ENCODE results near the gene STRIP2. TPM values are rescaled to one million over a fixed set of nuclear protein-coding genes. Genes with fewer than 3 reads are reported as not detected.

Gene STRIP2
- total and polyA plus RNA-seq, 9 of the 15 experiments (the other 6 are each of a cell fraction or from before 2014, with no cell fraction given), result 10.1 to 81.8 (median 42.3) TPM

DNA sequence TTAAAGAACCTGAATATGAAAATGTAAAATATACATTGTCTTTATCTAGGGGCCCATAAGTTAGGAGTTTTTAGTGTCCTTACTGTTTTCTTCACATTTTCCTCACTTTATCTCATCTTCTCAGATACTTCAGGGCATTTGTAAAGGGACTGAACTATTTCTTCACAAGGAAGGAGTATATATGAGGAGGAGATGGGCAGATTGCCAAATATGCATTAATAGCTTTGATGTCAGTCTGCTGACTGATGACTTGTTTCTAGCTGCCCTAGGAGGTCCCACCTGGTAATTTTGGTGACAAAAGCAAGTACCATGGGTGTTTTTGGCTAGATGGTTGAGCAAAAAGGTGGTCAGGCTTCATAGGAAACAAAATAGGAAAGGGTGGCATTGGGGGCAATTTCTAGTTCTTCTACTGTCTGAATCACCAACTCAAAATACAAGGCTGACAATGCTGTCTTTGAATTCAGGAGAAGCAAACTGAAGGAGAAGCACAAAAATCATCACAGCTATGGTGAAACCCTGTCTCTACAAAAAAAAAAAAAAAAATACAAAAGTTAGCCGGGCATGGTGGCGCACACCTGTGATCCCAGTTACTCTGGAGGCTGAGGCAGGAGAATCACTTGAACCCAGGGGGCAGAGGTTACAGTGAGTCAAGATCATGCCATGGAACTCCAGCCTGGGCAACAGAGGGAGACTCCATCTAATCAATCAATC, 10.4 kb upstream of the STRIP2 start (continued):
- no peak for TF ChIP-seq TAF9B (IDR thresholded peaks at IDR 0.05; ENCODE audit: partially characterized antibody)
- TF ChIP-seq HMGN3 (IDR thresholded peaks at IDR 0.05; ENCODE audit: borderline replicate concordance, extremely low read depth, insufficient read length, low read depth, low read length), result no peak
- TF ChIP-seq NCOR1 (IDR thresholded peaks at IDR 0.05), result peak; percentile 67
- 0 out of 2 replicates have a peak, but pooled peaks have one; percentile 21 for TF ChIP-seq ZKSCAN1 (IDR thresholded peaks at IDR 0.05; ENCODE audit: low read depth, low read length)
- no peak for TF ChIP-seq ELF2 (CRISPR knock-in tag; IDR thresholded peaks at IDR 0.05)
- TF ChIP-seq, protein P1, sequence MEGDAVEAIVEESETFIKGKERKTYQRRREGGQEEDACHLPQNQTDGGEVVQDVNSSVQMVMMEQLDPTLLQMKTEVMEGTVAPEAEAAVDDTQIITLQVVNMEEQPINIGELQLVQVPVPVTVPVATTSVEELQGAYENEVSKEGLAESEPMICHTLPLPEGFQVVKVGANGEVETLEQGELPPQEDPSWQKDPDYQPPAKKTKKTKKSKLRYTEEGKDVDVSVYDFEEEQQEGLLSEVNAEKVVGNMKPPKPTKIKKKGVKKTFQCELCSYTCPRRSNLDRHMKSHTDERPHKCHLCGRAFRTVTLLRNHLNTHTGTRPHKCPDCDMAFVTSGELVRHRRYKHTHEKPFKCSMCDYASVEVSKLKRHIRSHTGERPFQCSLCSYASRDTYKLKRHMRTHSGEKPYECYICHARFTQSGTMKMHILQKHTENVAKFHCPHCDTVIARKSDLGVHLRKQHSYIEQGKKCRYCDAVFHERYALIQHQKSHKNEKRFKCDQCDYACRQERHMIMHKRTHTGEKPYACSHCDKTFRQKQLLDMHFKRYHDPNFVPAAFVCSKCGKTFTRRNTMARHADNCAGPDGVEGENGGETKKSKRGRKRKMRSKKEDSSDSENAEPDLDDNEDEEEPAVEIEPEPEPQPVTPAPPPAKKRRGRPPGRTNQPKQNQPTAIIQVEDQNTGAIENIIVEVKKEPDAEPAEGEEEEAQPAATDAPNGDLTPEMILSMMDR (IDR thresholded peaks at IDR 0.05 in 2 of 3, conservative IDR thresholded peaks at IDR 0.05 in 1 of 3; ENCODE audit: insufficient read depth in 2 of 3, low read depth in 1 of 3, low read length in 3 of 3), result no peak
- no peak for TF ChIP-seq RBM25 (IDR thresholded peaks at IDR 0.05; ENCODE audit: low read depth, low read length, severe bottlenecking)
- TF ChIP-seq ZC3H11A (IDR thresholded peaks at IDR 0.05; ENCODE audit: low read depth, low read length), result no peak
- TF ChIP-seq, protein P2, sequence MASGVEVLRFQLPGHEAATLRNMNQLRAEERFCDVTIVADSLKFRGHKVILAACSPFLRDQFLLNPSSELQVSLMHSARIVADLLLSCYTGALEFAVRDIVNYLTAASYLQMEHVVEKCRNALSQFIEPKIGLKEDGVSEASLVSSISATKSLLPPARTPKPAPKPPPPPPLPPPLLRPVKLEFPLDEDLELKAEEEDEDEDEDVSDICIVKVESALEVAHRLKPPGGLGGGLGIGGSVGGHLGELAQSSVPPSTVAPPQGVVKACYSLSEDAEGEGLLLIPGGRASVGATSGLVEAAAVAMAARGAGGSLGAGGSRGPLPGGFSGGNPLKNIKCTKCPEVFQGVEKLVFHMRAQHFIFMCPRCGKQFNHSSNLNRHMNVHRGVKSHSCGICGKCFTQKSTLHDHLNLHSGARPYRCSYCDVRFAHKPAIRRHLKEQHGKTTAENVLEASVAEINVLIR (CRISPR knock-in tag; IDR thresholded peaks at IDR 0.05), result no peak
- no peak for TF ChIP-seq SNRNP70 (optimal IDR thresholded peaks at IDR 0.05; ENCODE audit: low read depth, low read length)
- TF ChIP-seq LARP7 (IDR thresholded peaks at IDR 0.05), result 0 out of 2 replicates have a peak, but pooled peaks have one; percentile 41
- TF ChIP-seq MEIS2 (IDR thresholded peaks at IDR 0.05; ENCODE audit: partially characterized antibody), result peak; percentile 98
- TF ChIP-seq, protein P3, sequence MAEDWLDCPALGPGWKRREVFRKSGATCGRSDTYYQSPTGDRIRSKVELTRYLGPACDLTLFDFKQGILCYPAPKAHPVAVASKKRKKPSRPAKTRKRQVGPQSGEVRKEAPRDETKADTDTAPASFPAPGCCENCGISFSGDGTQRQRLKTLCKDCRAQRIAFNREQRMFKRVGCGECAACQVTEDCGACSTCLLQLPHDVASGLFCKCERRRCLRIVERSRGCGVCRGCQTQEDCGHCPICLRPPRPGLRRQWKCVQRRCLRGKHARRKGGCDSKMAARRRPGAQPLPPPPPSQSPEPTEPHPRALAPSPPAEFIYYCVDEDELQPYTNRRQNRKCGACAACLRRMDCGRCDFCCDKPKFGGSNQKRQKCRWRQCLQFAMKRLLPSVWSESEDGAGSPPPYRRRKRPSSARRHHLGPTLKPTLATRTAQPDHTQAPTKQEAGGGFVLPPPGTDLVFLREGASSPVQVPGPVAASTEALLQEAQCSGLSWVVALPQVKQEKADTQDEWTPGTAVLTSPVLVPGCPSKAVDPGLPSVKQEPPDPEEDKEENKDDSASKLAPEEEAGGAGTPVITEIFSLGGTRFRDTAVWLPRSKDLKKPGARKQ (CRISPR knock-in tag; IDR thresholded peaks at IDR 0.05), result no peak
- no peak for TF ChIP-seq ZNF764 (CRISPR knock-in tag; IDR thresholded peaks at IDR 0.05; ENCODE audit: low read depth)
- no peak for TF ChIP-seq ZNF232 (CRISPR knock-in tag; IDR thresholded peaks at IDR 0.05)
- no peak for TF ChIP-seq ZBTB8A (IDR thresholded peaks at IDR 0.05; ENCODE audit: partially characterized antibody)
- TF ChIP-seq BACH1 (tag; IDR thresholded peaks at IDR 0.05), result no peak
- TF ChIP-seq HIVEP1 (CRISPR knock-in tag; IDR thresholded peaks at IDR 0.05), result no peak
- TF ChIP-seq, protein P4, sequence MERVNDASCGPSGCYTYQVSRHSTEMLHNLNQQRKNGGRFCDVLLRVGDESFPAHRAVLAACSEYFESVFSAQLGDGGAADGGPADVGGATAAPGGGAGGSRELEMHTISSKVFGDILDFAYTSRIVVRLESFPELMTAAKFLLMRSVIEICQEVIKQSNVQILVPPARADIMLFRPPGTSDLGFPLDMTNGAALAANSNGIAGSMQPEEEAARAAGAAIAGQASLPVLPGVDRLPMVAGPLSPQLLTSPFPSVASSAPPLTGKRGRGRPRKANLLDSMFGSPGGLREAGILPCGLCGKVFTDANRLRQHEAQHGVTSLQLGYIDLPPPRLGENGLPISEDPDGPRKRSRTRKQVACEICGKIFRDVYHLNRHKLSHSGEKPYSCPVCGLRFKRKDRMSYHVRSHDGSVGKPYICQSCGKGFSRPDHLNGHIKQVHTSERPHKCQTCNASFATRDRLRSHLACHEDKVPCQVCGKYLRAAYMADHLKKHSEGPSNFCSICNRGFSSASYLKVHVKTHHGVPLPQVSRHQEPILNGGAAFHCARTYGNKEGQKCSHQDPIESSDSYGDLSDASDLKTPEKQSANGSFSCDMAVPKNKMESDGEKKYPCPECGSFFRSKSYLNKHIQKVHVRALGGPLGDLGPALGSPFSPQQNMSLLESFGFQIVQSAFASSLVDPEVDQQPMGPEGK (CRISPR knock-in tag; IDR thresholded peaks at IDR 0.05; ENCODE audit: borderline replicate concordance), result no peak
- TF ChIP-seq ZKSCAN8 (CRISPR knock-in tag; IDR thresholded peaks at IDR 0.05), result no peak
- TF ChIP-seq TOE1 (IDR thresholded peaks at IDR 0.05; ENCODE audit: borderline replicate concordance), result no peak
- TF ChIP-seq TOE1 (CRISPR knock-in tag; IDR thresholded peaks at IDR 0.05; ENCODE audit: borderline replicate concordance, low read depth), result no peak

All from K562 (cell line).